Hepatocyte (in vitro differentiated cells): Measurements from ENCODE around the gene CAMK2G. TPM values are rescaled to one million over a fixed set of nuclear protein-coding genes. Genes with fewer than 3 reads are reported as not detected.

Source experiments
- DNase-seq: peaks from one replicate; pipeline ENCODE4 v3.0.0-alpha.2; 2016; ENCODE audit warnings: low spot score
- H2AFZ ChIP-seq: fragments of 200-600 bp; sonication (generic); 2 replicates; pipeline ENCODE4 v1.6.0; 2016; ENCODE audit warnings: antibody characterized with exemption, mild to moderate bottlenecking
- H3K27ac ChIP-seq: fragments of 200-600 bp; sonication (generic); 2 replicates; pipeline ENCODE4 v1.5.1; 2016; ENCODE audit warnings: mild to moderate bottlenecking
- H3K27me3 ChIP-seq: fragments of 200-600 bp; sonication (generic); 2 replicates; pipeline ENCODE4 v1.6.1; 2016
- H3K36me3 ChIP-seq: fragments of 200-600 bp; sonication (generic); replicated peaks from 2 replicates; pipeline ENCODE4 v1.5.1; 2016; ENCODE audit warnings: low read depth; ENCODE audit not compliant: insufficient read depth
- H3K4me1 ChIP-seq: fragments of 200-600 bp; sonication (generic); 2 replicates; pipeline ENCODE4 v1.5.1; 2016; ENCODE audit warnings: mild to moderate bottlenecking, moderate library complexity; ENCODE audit not compliant: insufficient read depth
- H3K4me2 ChIP-seq: fragments of 200-600 bp; sonication (generic); 2 replicates; pipeline ENCODE4 v1.6.0; 2016
- H3K4me3 ChIP-seq: fragments of 200-600 bp; sonication (generic); 2 replicates; pipeline ENCODE4 v1.5.1; 2016; ENCODE audit warnings: mild to moderate bottlenecking
- H3K79me2 ChIP-seq: fragments of 200-600 bp; sonication (generic); 2 replicates; pipeline ENCODE4 v1.6.0; 2017; ENCODE audit warnings: mild to moderate bottlenecking
- H3K9me2 ChIP-seq: fragments of 200-600 bp; sonication (generic); replicated peaks from 2 replicates; pipeline ENCODE4 v1.6.0; 2017; ENCODE audit warnings: mild to moderate bottlenecking; ENCODE audit not compliant: insufficient read depth
- H3K9me3 ChIP-seq: fragments of 200-600 bp; sonication (generic); 2 replicates; pipeline ENCODE4 v1.5.1; 2016; ENCODE audit warnings: low read depth, mild to moderate bottlenecking
- H4K20me1 ChIP-seq: fragments of 200-600 bp; sonication (generic); 2 replicates; pipeline ENCODE4 v1.6.0; 2016; ENCODE audit warnings: mild to moderate bottlenecking; ENCODE audit not compliant: insufficient read depth, poor library complexity, severe bottlenecking
- CTCF ChIP-seq: fragments of 200-600 bp; sonication (generic); IDR thresholded peaks from 2 replicates; pipeline ENCODE4 v1.5.1; 2016; ENCODE audit warnings: antibody characterized with exemption, mild to moderate bottlenecking; ENCODE audit not compliant: poor library complexity
- EZH2 ChIP-seq: fragments of 200-600 bp; sonication (generic); IDR thresholded peaks from 2 replicates; pipeline ENCODE4 v1.6.1; 2016; ENCODE audit warnings: antibody characterized with exemption, mild to moderate bottlenecking, borderline replicate concordance
- EZH2phosphoT487 ChIP-seq: fragments of 200-600 bp; sonication (generic); IDR thresholded peaks from one replicate; pipeline ENCODE4 v1.6.1; 2018; ENCODE audit warnings: antibody characterized with exemption, mild to moderate bottlenecking, low read depth, moderate library complexity; ENCODE audit not compliant: unreplicated experiment, severe bottlenecking
- WGBS: methylation state at CpG from one replicate; pipeline ENCODE4 v1.1.6; 2016; ENCODE audit warnings: low lambda C conversion rate; ENCODE audit errors: missing lambda C conversion rate; 5-methylcytosine and 5-hydroxymethylcytosine counted together
- polyA plus RNA-seq: library from polyadenylated mRNA; unstranded; fragments of >200 nt; fragmentation: Nextera tagmentation; extraction: Ambion mirVana; gene quantifications from 2 replicates; pipeline ENCODE4 v1.2.1, GENCODE V29; 2016
- total RNA-seq: library from RNA; depleted of rRNA; stranded (reverse); fragments of >200 nt; gene quantifications from 2 replicates; pipeline ENCODE4 v1.2.3, GENCODE V29; 2014

The CAMK2G gene
- total and polyA plus RNA-seq, 2 experiments from 2014 or later, result 5.2 to 25.0 TPM

- H2AFZ ChIP-seq, result no peak overlapping the region
- H3K4me3 ChIP-seq, result no peak overlapping the region
- H3K4me2 ChIP-seq, result no peak overlapping the region
- DNase-seq, result no peak
- WGBS, result 89% methylated on average over 9 of the region's 9 CpGs
- H4K20me1 ChIP-seq, result no peaks in the 10 kb centered on the region
- H3K36me3 ChIP-seq, result no peaks in the 10 kb centered on the region
- no peaks in the 10 kb centered on the region for H3K9me3 ChIP-seq
- no peak overlapping the region for H3K27ac ChIP-seq
- TF ChIP-seq EZH2phosphoT487 (no peak), EZH2 (no peak), CTCF (no peak)
- no peaks in the 10 kb centered on the region for H3K27me3 ChIP-seq
- H3K9me2 ChIP-seq, result no peaks in the 10 kb centered on the region
- peaks cover 4% of the 10 kb centered on the region for H3K79me2 ChIP-seq
- H3K4me1 ChIP-seq, result peaks cover 5% of the 10 kb centered on the region
Observed at GRCh38 chr10:73877533-73878160, 3.3 kb upstream of the CAMK2G start.

- TF ChIP-seq EZH2, result no peak
- TF ChIP-seq EZH2phosphoT487, result no peak
- TF ChIP-seq CTCF, result no peak
- Histone ChIP-seq H3K4me1 (peaks cover 12% of the 10 kb centered on the region), H4K20me1 (no peaks in the 10 kb centered on the region), H3K4me3 (no peak overlapping the region), H3K9me2 (no peaks in the 10 kb centered on the region), H3K27ac (no peak overlapping the region), H3K4me2 (no peak overlapping the region), H3K36me3 (no peaks in the 10 kb centered on the region), H3K9me3 (no peaks in the 10 kb centered on the region), H3K79me2 (peaks cover 4% of the 10 kb centered on the region), H3K27me3 (no peaks in the 10 kb centered on the region), H2AFZ (no peak overlapping the region)
- WGBS, result 90% methylated on average over 4 of the region's 4 CpGs
- no peak for DNase-seq
Observed at GRCh38 chr10:73876971-73877370, 2.6 kb upstream of the CAMK2G start.

- TF ChIP-seq EZH2, result no peak
- TF ChIP-seq CTCF, result no peak
- TF ChIP-seq EZH2phosphoT487, result no peak
- Histone ChIP-seq H2AFZ (no peak overlapping the region), H4K20me1 (no peaks in the 10 kb centered on the region), H3K4me3 (no peak overlapping the region), H3K4me2 (no peak overlapping the region), H3K79me2 (peaks cover 5% of the 10 kb centered on the region), H3K9me2 (no peaks in the 10 kb centered on the region), H3K4me1 (peaks cover 16% of the 10 kb centered on the region), H3K27me3 (no peaks in the 10 kb centered on the region), H3K27ac (no peak overlapping the region), H3K9me3 (no peaks in the 10 kb centered on the region), H3K36me3 (no peaks in the 10 kb centered on the region)
- no peak for DNase-seq
Observed at GRCh38 chr10:73876566-73876965, 2.2 kb upstream of the CAMK2G start.
